ENCODE data around the gene CCDC179.
A peak's percentile ranks its signal among the peaks of the same experiment; 100 is the strongest.

The CCDC179 gene

DNA sequence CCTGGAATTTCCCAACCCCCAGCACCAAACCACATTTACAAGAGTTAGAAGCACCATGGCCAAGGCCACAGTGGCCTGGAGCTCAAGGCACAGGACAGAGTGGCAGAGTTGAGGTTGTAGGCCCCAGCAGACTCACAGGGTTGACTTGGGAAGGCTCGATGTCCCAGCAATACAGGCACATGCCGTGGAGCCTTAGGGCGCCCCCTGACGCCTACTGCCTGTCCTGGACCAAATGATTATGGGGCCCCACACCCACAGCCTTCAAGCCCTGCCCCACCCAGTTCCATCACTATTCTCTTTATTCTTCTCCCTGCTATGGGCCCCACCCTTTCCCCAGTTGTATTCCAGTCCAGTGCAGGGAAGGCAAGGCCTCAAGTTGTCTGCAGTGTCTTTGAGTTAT, at the start of gene CCDC179:
CCDC179 (minus strand) TSS at position 234 of the 400 bp plus-strand sequence; CDS start at position 181, 53 bp downstream.
- no peak for DNase-seq

GRCh38 chr11:22903782-22904181, 43.5 kb upstream of the CCDC179 start:
- no peak for DNase-seq

DNA sequence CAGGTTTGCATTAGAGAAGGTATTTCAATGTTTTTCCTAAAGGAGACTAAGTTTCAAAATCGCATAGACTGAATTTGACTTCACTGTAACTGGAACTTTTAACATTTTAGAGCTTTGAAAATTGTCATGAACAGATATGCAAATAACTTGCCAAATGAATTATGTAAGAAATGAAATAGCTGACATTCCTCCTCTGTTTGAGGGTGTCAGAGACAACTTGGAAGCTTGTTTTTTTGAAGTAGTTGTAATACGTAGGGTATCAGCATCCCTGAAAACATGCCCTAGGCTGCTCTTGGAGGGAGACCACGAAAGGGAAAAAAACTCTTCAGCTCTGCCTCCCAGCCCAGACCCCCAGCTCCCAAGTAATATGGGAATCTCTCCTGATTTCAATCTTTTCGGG, 41.3 kb upstream of the CCDC179 start:
- no peak for DNase-seq

- no peak for DNase-seq
These were observed 40.7 kb upstream of the CCDC179 start for GRCh38 chr11:22900764-22901486.

DNA sequence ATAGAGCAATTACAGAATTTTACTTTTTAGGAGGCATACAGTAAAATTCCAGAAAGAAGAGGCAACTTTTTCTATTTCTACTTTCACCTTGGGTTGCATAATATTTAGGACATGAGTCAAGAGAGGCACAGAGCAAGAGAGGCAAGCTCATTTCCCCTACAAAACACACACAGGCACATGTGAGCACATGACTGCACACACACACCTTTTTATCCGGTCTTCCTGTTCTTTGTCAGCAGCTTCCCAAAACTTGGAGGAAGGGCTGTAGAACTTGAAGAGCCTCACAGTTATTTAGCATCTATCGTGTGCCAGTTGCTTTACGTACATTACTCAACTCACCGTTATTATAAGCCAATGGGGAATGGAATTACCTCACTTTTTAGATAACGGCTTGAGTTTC, 37.8 kb upstream of the CCDC179 start:
- no peak for DNase-seq

DNA sequence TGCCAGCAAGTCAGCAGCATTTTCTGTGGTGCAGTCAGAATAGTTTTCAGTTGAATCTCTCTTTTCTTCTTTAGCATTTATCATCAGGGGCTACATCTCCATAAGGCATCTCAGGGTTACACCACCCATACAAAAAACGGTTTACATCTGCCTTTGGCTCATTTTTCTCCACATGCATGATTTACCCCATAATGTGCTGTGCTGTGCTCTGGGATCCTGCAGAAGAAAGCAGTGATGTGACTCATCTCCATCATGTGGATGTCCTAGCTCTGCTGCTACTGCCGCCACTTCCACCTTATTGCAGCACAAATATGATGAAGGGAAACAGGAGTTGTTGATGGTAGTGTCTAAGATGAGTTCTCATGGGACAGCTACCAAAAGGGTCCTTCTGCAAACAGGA, 30.0 kb upstream of the CCDC179 start:
- no peak for DNase-seq

- DNase-seq, result no peak
These were observed 23.9 kb upstream of the CCDC179 start for GRCh38 chr11:22884217-22884616.

DNA sequence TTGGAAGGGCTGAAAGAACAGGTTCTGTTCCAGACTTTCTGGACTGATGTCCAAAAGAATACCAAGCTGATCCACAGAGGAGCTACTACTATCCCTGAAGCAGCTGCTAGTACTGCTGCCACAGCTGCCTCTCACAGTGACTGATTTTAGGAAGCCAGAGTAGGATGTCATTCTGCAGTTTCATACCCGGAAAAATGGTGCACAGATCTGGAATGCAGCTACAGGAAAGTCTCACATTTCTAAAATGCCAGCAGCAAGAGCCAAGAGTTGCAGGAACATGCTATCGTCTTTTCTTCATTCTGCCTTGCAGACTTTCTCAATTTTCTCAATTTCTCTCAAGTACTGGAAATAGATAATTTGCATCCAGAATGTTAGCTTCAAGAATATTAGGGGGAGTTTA, 19.4 kb upstream of the CCDC179 start:
- DNase-seq, result no peak

- no peak for DNase-seq
These were observed 18.3 kb upstream of the CCDC179 start for GRCh38 chr11:22878604-22879003.

- no peak for DNase-seq
These were observed 17.8 kb upstream of the CCDC179 start for GRCh38 chr11:22878039-22878438.

DNA sequence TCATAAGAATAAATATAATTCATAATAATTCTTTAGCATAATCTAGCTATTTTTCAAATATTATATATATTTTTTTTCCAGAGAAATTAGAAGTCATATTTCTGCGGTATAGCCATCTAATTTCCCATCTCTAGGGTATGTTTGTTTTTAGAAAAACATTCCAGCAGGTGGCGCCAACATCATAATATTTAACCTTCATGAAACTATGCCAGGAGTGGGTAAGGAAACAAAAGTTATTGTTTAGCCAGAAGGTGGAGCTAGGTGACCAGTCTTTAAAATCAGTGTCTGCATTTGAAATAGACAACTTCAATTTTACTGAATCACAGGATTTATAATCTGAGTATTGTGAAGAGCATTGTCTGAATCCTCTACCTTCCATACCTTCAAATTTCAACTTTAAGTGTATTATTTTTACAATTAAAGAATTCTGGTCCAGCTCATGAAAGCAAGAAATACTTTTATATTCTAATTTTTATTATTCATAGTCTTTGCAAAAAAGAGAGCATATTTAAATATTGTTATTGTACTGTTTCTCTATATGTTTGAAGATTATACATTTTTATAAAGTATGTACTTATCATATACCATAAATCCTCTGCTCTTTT, 15.7 kb upstream of the CCDC179 start:
- DNase-seq, result peak; percentile 33 to 47

DNA sequence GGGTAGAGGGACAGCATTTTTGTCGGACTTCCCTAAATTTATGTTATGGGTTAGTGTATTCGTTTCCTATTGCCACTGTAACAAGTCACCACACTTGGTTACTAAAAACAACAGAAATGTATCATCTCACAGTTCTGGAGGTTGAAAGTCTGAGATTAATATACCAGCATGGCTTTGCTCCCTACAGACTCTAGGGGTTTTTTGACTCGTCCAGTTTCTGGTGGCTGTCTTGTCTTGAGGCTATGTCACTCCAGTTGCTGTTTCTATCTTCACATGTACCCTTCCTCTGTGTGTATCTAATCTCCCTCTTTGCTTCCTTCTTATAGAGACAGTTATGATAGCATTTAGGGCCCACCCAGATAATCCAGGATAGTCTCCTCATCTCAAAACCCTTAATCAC, 9.1 kb upstream of the CCDC179 start:
- DNase-seq, result no peak

DNA sequence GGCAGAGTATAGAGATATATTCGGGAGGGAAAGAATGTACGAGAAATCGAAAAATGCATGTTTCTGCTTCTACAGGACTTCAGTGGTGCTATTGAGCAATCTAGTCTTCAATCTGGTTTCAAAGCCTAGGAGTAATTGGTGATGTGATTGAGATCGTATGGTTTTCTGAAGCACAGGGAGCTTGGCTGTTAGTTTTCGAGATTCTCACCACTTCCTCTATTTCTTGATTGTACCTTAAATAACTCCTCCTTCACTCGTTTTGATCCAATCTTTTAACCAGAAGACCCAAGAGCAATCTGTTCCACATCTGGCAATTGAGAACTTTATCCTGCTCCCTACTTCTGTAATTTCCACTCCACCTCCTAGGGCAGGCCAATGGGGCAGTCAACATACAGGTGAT, 518 bp downstream of the CCDC179 start:
- no peak for DNase-seq

- no peak for DNase-seq
These were observed 8.8 kb downstream of the CCDC179 start for GRCh38 chr11:22851477-22851876.

GRCh38 chr11:22846726-22847125, 13.5 kb downstream of the CCDC179 start:
- DNase-seq, result no peak

GRCh38 chr11:22832315-22833015, 27.8 kb downstream of the CCDC179 start:
- DNase-seq, result no peak

GRCh38 chr11:22830082-22830414, 30.2 kb downstream of the CCDC179 start:
- DNase-seq, result no peak

- peak; percentile 91 to 94 for DNase-seq
These were observed 30.8 kb downstream of the CCDC179 start, which contains the start of gene SVIP for GRCh38 chr11:22829231-22830081. SVIP (minus strand) TSS chr11:22829801; CDS start chr11:22829748, 53 bp downstream.

DNA sequence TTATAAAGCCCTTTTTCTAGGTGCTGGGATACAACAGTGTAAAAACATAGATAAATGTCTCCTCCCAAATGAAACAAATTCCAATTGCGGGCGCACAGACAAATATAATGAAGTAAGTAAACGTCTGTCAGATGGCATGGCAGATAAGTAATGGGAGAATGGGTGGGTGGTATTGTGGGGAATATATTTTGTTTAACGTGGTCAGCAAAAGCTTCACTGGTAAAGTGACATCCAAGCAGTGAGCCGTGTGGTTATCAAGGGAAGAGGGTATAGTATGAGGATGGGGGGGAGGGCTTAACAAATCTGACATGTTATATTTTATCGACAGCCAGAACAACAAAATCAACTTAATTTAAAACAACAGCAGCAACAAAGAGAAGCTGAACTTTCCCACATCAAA, 31.9 kb downstream of the CCDC179 start:
- DNase-seq, result no peak

DNA sequence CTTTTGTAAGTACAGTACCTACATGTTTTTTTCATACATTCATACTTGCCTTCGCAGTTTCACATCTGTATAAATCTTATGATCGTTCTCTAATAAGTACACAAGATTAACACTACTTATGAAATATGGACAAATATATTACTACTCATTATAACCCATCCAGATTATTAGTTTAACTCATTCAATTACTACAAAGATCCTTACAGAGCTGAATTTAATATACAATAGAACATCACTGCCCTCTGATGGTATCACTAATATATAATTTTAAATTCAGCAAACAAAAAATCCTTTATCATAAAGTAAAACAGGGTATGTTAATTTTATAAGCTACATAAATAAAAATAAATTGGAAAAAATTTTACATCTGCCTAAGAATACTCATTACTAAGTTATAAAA, 38.1 kb downstream of the CCDC179 start:
- DNase-seq, result no peak

- no peak for DNase-seq
These were observed 50.4 kb downstream of the CCDC179 start for GRCh38 chr11:22809893-22810292.

DNA sequence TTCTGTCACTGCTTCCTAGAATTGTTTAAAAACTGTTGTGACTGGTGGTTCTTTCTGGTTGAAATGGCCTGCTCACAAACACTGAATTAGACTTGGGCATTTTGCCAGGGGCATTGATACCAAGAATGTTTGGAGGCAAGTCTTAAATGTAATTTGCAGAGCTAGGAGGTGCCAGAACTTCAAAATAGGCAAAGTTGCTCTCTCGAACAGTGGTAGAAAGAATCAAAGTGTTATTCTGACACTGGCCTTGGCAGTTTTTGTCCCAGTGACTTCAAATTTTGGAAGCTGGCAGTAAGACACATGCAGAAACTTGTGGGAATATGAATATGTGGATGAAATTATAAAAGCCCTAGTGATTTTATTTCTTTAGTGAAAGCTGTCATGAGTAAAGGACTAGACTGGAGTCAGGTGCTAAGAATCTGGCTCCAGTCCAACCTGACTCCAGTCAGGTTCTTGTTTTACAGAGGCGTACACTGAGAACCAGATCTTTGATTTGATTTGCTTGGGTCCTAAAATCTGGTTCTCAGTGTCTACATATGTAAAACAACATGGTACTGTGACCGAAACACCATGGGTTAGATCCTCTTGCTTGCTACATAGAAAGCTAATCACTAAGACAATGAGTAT, 51.6 kb downstream of the CCDC179 start:
- DNase-seq, result no peak
